PFSK-1 (cell line): ENCODE measurements around the gene CARD10.

ENCODE experiments used
- FOXP2 ChIP-seq: optimal IDR thresholded peaks from 2 replicates; pipeline ENCODE3; 2011; ENCODE audit warnings: borderline replicate concordance, control low read depth, inconsistent platforms; ENCODE audit not compliant: insufficient read depth; ENCODE audit errors: extremely low read length, extremely low read depth
- POLR2AphosphoS5 ChIP-seq: IDR thresholded peaks from 2 replicates; pipeline ENCODE4 v1.6.1; 2012; ENCODE audit warnings: low read depth, mild to moderate bottlenecking, control low read depth, low read length, moderate library complexity
- REST ChIP-seq, 2 experiments: IDR thresholded peaks; 2 replicates each; pipeline versions ENCODE4 v1.6.1 to v1.8.0; 2011 to 2012; ENCODE audit warnings: low read depth in 2 of 2, low read length in 2 of 2, control low read depth in 1 of 2, inconsistent platforms in 1 of 2, mild to moderate bottlenecking in 1 of 2, moderate library complexity in 1 of 2; ENCODE audit not compliant: insufficient read depth in 1 of 2
- SIN3A ChIP-seq: IDR thresholded peaks from 2 replicates; pipeline ENCODE4 v1.6.1; 2012; ENCODE audit warnings: mild to moderate bottlenecking, low read length, moderate library complexity, borderline replicate concordance; ENCODE audit not compliant: insufficient read depth
- TAF1 ChIP-seq: IDR thresholded peaks from 2 replicates; pipeline ENCODE4 v1.6.1; 2012; ENCODE audit warnings: low read length, control low read depth, borderline replicate concordance; ENCODE audit not compliant: insufficient read depth

CARD10 gene

GRCh38 chr22:37562049-37562875, 43.0 kb upstream of the CARD10 start:
- TF ChIP-seq POLR2AphosphoS5, result no peak

- TF ChIP-seq TAF1, result no peak
- TF ChIP-seq FOXP2, result peak; percentile 40
- TF ChIP-seq REST (IDR thresholded peaks at IDR 0.05; ENCODE audit: insufficient read depth in 1 of 2, low read depth in 2 of 2, low read length in 2 of 2), result no peak
- TF ChIP-seq POLR2AphosphoS5, result no peak
- no peak for TF ChIP-seq SIN3A
These were observed 42.2 kb upstream of the CARD10 start for GRCh38 chr22:37561212-37562048.

GRCh38 chr22:37560608-37561211, 41.5 kb upstream of the CARD10 start:
- TF ChIP-seq POLR2AphosphoS5, result no peak
- TF ChIP-seq TAF1, result no peak
- TF ChIP-seq FOXP2, result peak; percentile 36

- TF ChIP-seq REST (IDR thresholded peaks at IDR 0.05; ENCODE audit: insufficient read depth in 1 of 2, low read depth in 2 of 2, low read length in 2 of 2) (no peak), SIN3A (no peak), TAF1 (no peak), FOXP2 (no peak), POLR2AphosphoS5 (no peak)
These were observed 40.8 kb upstream of the CARD10 start, which contains the start of gene CDC42EP1 for GRCh38 chr22:37559901-37560607. Gene CDC42EP1 (plus strand): TSS chr22:37560480. CDS start chr22:37566350, 5,870 bp downstream.

- TF ChIP-seq REST (IDR thresholded peaks at IDR 0.05; ENCODE audit: insufficient read depth in 1 of 2, low read depth in 2 of 2, low read length in 2 of 2) (no peak), FOXP2 (no peak), POLR2AphosphoS5 (no peak), SIN3A (no peak), TAF1 (no peak)
These were observed 40.3 kb upstream of the CARD10 start for GRCh38 chr22:37559521-37559900.
